ENCODE results near the gene NELFA. TPM values are rescaled to one million over a fixed set of nuclear protein-coding genes. Genes with fewer than 3 reads are reported as not detected.

The NELFA gene
- total RNA-seq, 4 donors from 2014 or later, result 23.1 to 36.8 (median 25.0) TPM

DNA sequence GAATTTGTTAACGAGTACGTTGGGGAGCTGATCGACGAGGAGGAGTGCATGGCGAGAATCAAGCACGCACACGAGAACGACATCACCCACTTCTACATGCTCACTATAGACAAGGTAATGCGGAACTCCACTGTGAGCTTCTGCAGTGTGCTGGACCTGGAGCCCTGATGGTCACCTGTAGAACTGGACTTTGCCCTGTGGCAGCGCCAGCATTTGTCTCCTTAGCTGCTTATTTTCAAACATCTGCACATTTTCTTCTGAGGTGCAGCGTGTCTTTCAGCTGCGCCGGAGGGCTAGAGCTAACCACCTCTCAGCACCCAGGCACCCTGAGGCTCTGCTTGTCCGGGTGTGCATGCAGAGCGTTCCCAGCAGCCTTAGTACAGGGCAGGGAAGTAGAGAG is 47.7 kb downstream of the NELFA start:
- intact Hi-C loops (cut with DNase I), result no loop called here
- 95 to 96% methylated on average over 15 of the region's 15 CpGs for WGBS, 2 donors
- no peaks in the 10 kb centered on the region for H3K27me3 ChIP-seq
- H3K27ac ChIP-seq, result no peak overlapping the region
- no peak for DNase-seq
- no peak overlapping the region for H3K4me3 ChIP-seq
- H3K36me3 ChIP-seq, result peaks cover 9 to 85% (median 10%) of the 10 kb centered on the region in 3 donors
- TF ChIP-seq POLR2A (IDR thresholded peaks at IDR 0.05), result no peak
- TF ChIP-seq, protein P1, sequence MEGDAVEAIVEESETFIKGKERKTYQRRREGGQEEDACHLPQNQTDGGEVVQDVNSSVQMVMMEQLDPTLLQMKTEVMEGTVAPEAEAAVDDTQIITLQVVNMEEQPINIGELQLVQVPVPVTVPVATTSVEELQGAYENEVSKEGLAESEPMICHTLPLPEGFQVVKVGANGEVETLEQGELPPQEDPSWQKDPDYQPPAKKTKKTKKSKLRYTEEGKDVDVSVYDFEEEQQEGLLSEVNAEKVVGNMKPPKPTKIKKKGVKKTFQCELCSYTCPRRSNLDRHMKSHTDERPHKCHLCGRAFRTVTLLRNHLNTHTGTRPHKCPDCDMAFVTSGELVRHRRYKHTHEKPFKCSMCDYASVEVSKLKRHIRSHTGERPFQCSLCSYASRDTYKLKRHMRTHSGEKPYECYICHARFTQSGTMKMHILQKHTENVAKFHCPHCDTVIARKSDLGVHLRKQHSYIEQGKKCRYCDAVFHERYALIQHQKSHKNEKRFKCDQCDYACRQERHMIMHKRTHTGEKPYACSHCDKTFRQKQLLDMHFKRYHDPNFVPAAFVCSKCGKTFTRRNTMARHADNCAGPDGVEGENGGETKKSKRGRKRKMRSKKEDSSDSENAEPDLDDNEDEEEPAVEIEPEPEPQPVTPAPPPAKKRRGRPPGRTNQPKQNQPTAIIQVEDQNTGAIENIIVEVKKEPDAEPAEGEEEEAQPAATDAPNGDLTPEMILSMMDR (IDR thresholded peaks at IDR 0.05), result no peak
- H3K9me3 ChIP-seq, result no peaks in the 10 kb centered on the region
- no peaks in the 10 kb centered on the region for H3K4me1 ChIP-seq

DNA sequence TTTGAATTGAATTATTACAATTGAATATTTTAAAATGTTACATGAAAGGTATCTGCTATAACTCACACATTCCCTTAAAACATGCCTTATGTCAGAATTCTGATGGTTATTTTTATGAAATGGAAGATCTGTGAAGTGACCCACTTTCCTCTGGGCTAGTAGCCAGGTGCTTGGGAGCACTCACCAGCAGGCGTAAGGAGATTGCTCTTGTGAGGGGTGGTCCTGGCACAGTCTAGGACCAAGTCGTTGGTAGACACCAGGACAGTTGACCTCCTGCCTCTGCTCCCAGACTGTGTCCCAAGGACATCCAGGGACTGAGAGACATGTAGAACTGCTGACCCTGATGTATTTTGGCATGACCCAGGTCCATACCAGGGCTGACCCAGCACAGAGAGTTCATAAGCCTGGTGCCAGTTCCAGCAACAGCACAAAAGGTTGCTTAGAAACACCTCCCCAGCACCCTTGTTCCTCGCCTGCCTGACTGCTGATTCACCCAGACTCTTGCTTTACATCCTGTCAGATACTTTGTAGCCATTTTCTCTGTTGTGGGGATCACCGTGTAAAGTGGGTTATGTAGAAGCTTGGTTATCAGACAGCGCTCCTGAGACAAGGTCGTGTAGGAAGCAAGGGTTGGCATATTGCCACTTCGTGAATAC is 48.5 kb downstream of the NELFA start:
- H3K4me3 ChIP-seq, result no peak overlapping the region
- intact Hi-C loops (cut with DNase I), result no loop called here
- no peak overlapping the region for H3K27ac ChIP-seq
- TF ChIP-seq, protein P1 (IDR thresholded peaks at IDR 0.05), result no peak
- TF ChIP-seq POLR2A (IDR thresholded peaks at IDR 0.05), result no peak
- 86 to 87% methylated on average over 7 of the region's 7 CpGs for WGBS, 2 donors
- H3K9me3 ChIP-seq, result no peaks in the 10 kb centered on the region
- peaks cover 9 to 92% (median 15%) of the 10 kb centered on the region in 3 donors for H3K36me3 ChIP-seq
- no peaks in the 10 kb centered on the region for H3K4me1 ChIP-seq
- H3K27me3 ChIP-seq, result no peaks in the 10 kb centered on the region
- DNase-seq, result no peak

DNA sequence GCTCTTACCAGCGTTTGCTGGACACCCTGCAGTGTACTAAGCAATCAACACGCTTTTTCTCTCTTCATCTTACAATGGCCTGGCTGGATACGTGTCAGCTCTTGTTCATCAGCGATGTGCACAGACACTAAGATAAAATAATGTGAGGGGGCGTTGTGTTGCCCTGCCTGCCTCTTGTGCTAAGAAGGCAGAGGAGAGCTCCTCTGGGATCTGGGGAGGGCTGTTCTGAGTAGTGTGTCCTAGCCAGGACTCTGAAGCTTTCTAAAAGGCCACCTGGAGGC is 49.7 kb downstream of the NELFA start:
- intact Hi-C loops (cut with DNase I), result no loop called here
- no peak for TF ChIP-seq POLR2A (IDR thresholded peaks at IDR 0.05)
- TF ChIP-seq, protein P1 (IDR thresholded peaks at IDR 0.05), result no peak
- WGBS, 2 donors, result 62 to 74% methylated on average over 4 to 5 of the region's 5 CpGs
- Histone ChIP-seq H3K27ac (no peak overlapping the region), H3K9me3 (no peaks in the 10 kb centered on the region), H3K27me3 (no peaks in the 10 kb centered on the region), H3K4me3 (no peak overlapping the region), H3K4me1 (no peaks in the 10 kb centered on the region), H3K36me3 (peaks cover 9 to 100% (median 18%) of the 10 kb centered on the region in 3 donors)
- no peak for DNase-seq

DNA sequence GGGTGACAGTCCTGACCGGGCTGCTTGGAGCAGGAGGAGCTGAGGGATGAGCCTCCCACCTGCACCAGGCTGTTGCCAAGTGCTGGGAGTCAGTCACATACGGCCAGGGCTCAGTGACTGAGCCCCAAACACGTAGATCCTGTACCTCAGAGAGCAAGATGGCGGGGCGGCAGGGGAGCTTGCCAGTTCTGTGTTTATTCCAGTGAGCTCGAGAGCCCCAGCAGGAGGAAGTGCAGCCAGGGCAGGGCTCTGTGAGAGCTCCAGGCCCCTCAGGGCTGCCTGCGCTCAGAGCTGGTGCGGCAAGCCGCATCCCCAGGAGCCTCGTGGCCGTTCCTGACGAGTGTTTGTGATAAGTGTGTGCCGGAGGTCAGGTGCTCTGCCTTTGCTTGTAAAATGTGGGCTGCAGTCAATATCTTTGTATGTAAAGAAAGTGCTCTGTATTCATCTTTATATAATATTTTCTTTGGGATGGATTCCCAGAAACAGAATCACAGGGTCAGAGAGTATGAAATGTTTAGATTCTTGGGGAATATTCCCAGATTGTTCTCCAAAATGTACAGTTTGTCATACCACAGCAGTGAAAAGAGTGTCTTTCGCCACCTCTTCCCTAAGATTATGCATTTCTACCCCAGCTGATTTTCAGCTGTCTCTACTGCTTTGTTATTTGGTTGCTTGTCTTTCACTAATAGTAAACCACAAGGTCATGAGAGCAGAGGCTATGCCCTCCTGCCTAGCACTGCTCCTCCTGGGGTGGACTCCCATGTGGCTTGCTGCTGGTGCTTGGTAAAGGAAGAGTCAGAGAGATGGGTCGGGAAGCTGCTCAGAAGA is 50.3 kb downstream of the NELFA start:
- Histone ChIP-seq H3K4me3 (no peak overlapping the region), H3K9me3 (no peaks in the 10 kb centered on the region), H3K27ac (no peak overlapping the region), H3K27me3 (no peaks in the 10 kb centered on the region), H3K36me3 (peaks cover 9 to 100% (median 18%) of the 10 kb centered on the region in 3 donors), H3K4me1 (no peaks in the 10 kb centered on the region)
- DNase-seq, result no peak
- TF ChIP-seq POLR2A (IDR thresholded peaks at IDR 0.05), result no peak
- TF ChIP-seq, protein P1 (IDR thresholded peaks at IDR 0.05), result no peak
- 92 to 95% methylated on average over 9 to 12 of the region's 15 CpGs for WGBS, 2 donors
- intact Hi-C loops (cut with DNase I), result no loop called here

DNA sequence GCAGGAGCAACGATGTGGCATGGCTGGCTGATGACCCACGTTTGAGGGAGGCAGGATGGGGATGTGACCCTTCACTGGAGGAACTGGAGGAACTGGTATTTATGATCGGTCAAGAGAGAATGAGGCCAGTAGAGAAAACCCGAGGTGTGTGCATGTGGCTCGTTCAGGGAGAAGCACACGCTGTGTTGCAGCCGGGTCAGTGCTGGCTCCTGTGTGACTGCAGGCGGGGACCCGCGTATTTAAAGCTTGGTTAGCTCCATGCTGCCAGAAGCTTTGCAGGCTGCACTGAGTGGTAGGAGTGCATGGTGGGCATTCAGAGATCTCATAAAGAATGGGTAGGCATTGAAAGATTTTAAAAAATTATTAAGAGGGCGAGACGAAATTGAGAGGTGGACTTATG is 52.1 kb downstream of the NELFA start:
- intact Hi-C loops (cut with DNase I), result no loop called here
- no peak for TF ChIP-seq POLR2A (IDR thresholded peaks at IDR 0.05)
- TF ChIP-seq, protein P1 (IDR thresholded peaks at IDR 0.05), result no peak
- WGBS, 2 donors, result 92 to 93% methylated on average over 12 of the region's 12 CpGs
- H3K27me3 ChIP-seq, result no peaks in the 10 kb centered on the region
- H3K9me3 ChIP-seq, result no peaks in the 10 kb centered on the region
- H3K4me3 ChIP-seq, result no peak overlapping the region
- no peak overlapping the region for H3K27ac ChIP-seq
- no peaks in the 10 kb centered on the region for H3K4me1 ChIP-seq
- peaks cover 14 to 100% (median 18%) of the 10 kb centered on the region in 3 donors for H3K36me3 ChIP-seq
- no peak for DNase-seq
